Measurements from ENCODE around the gene AMER2.

DNA sequence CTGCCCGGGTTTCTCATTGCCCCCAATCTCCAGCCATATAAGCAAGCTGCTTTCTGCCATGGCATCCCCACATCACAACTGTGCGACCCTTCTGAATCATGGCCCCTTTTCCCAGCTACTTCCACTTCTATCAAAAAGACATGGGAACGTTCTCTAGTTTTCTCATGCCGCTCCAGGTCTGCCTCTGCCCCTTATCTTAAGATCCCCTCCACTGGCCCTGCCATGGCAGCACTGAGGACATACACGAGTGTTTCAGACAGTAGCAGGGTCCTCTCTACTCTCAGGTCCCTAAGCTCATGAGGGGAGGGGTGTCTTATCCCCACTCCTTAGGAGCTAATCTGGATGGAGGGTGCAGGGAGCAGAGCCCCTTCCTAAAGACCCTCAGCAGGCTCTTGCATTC is 5.5 kb upstream of the AMER2 start:
- TF ChIP-seq EZH2 (IDR thresholded peaks at IDR 0.05; ENCODE audit: low read length), result no peak
- TF ChIP-seq, protein P1, sequence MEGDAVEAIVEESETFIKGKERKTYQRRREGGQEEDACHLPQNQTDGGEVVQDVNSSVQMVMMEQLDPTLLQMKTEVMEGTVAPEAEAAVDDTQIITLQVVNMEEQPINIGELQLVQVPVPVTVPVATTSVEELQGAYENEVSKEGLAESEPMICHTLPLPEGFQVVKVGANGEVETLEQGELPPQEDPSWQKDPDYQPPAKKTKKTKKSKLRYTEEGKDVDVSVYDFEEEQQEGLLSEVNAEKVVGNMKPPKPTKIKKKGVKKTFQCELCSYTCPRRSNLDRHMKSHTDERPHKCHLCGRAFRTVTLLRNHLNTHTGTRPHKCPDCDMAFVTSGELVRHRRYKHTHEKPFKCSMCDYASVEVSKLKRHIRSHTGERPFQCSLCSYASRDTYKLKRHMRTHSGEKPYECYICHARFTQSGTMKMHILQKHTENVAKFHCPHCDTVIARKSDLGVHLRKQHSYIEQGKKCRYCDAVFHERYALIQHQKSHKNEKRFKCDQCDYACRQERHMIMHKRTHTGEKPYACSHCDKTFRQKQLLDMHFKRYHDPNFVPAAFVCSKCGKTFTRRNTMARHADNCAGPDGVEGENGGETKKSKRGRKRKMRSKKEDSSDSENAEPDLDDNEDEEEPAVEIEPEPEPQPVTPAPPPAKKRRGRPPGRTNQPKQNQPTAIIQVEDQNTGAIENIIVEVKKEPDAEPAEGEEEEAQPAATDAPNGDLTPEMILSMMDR (optimal IDR thresholded peaks at IDR 0.05 in 1 of 3, IDR thresholded peaks at IDR 0.05 in 1 of 3, conservative IDR thresholded peaks at IDR 0.05 in 1 of 3; ENCODE audit: extremely low read depth in 1 of 3, insufficient read depth in 2 of 3, low read length in 3 of 3), result no peak

Measured in keratinocyte (primary cell).